GM19467 (cell line): ENCODE measurements around the gene ENTR1.

Experiments used
- ATAC-seq: cut with Tn5 transposase; IDR thresholded peaks from one replicate; pipeline ENCODE4 v1.9.1; 2021; ENCODE audit warnings: mild to moderate bottlenecking, moderate library complexity; ENCODE audit not compliant: unreplicated experiment

Gene ENTR1

GRCh38 chr9:136380381-136380780, 30.0 kb downstream of the ENTR1 start:
- no peak for ATAC-seq

GRCh38 chr9:136379891-136380290, 30.5 kb downstream of the ENTR1 start:
- no peak for ATAC-seq

- no peak for ATAC-seq
Observed at GRCh38 chr9:136379401-136379800, 31.0 kb downstream of the ENTR1 start.

- ATAC-seq, result no peak
Observed at GRCh38 chr9:136379003-136379287, 31.5 kb downstream of the ENTR1 start.

GRCh38 chr9:136378170-136379002, 32.0 kb downstream of the ENTR1 start:
- ATAC-seq, result no peak

- no peak for ATAC-seq
Observed at GRCh38 chr9:136377341-136378169, 32.9 kb downstream of the ENTR1 start.

- ATAC-seq, result no peak
Observed at GRCh38 chr9:136376457-136376856, 34.0 kb downstream of the ENTR1 start.

GRCh38 chr9:136375096-136375495, 35.3 kb downstream of the ENTR1 start:
- no peak for ATAC-seq

- no peak for ATAC-seq
Observed at GRCh38 chr9:136374183-136374575, 36.2 kb downstream of the ENTR1 start.

GRCh38 chr9:136373300-136374182, 36.9 kb downstream of the ENTR1 start, which contains the start of gene CARD9:
Gene CARD9 (minus strand): TSS chr9:136373669. CDS start chr9:136372078, 1,591 bp downstream.
- ATAC-seq, result no peak

- no peak for ATAC-seq
Observed at GRCh38 chr9:136372561-136373299, 37.7 kb downstream of the ENTR1 start.

GRCh38 chr9:136372006-136372405, 38.4 kb downstream of the ENTR1 start:
- no peak for ATAC-seq

GRCh38 chr9:136371533-136371880, 38.9 kb downstream of the ENTR1 start:
- no peak for ATAC-seq

- no peak for ATAC-seq
Observed at GRCh38 chr9:136370687-136371532, 39.5 kb downstream of the ENTR1 start.

- no peak for ATAC-seq
Observed at GRCh38 chr9:136370037-136370436, 40.4 kb downstream of the ENTR1 start.

- no peak for ATAC-seq
Observed at GRCh38 chr9:136368190-136368589, 42.2 kb downstream of the ENTR1 start.

GRCh38 chr9:136367296-136368145, 42.9 kb downstream of the ENTR1 start:
- ATAC-seq, result no peak

- ATAC-seq, result no peak
Observed at GRCh38 chr9:136366826-136367225, 43.6 kb downstream of the ENTR1 start.

- ATAC-seq, result no peak
Observed at GRCh38 chr9:136365775-136366222, 44.6 kb downstream of the ENTR1 start.
